ENCODE measurements around the gene CRACDL.

- TF ChIP-seq EP300 (IDR thresholded peaks at IDR 0.05) (no peak), POLR2AphosphoS5 (IDR thresholded peaks at IDR 0.05) (no peak), POLR2A (IDR thresholded peaks at IDR 0.05) (no peak)
- TF ChIP-seq, protein P1, sequence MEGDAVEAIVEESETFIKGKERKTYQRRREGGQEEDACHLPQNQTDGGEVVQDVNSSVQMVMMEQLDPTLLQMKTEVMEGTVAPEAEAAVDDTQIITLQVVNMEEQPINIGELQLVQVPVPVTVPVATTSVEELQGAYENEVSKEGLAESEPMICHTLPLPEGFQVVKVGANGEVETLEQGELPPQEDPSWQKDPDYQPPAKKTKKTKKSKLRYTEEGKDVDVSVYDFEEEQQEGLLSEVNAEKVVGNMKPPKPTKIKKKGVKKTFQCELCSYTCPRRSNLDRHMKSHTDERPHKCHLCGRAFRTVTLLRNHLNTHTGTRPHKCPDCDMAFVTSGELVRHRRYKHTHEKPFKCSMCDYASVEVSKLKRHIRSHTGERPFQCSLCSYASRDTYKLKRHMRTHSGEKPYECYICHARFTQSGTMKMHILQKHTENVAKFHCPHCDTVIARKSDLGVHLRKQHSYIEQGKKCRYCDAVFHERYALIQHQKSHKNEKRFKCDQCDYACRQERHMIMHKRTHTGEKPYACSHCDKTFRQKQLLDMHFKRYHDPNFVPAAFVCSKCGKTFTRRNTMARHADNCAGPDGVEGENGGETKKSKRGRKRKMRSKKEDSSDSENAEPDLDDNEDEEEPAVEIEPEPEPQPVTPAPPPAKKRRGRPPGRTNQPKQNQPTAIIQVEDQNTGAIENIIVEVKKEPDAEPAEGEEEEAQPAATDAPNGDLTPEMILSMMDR (IDR thresholded peaks at IDR 0.05): no peak
Observed at GRCh38 chr2:98927027-98927426, 9.0 kb downstream of the CRACDL start.

Measured in gastroesophageal sphincter (tissue), 3 donors.